H1 (cell line): ENCODE results near the gene GRM1. TPM values are rescaled to one million over a fixed set of nuclear protein-coding genes. Genes with fewer than 3 reads are reported as not detected.

ENCODE experiments used
- CTCF ChIA-PET: fragments of 300-600 bp; sonication (Branson Sonifier 250); formaldehyde crosslinking; loops from one replicate; lab custom pipeline; 2021; ENCODE audit not compliant: partially characterized antibody; lab: Charles Lee
- POLR2A ChIA-PET: fragments of 300-600 bp; sonication (Branson Sonifier 250); formaldehyde crosslinking; loops from one replicate; lab custom pipeline; 2021; ENCODE audit warnings: inconsistent platforms; ENCODE audit not compliant: partially characterized antibody; lab: Charles Lee
- DNase-seq, 2 experiments: peaks; one replicate each; pipeline versions ENCODE4 v3.0.0 to v3.0.0-alpha.2; 2010 to 2022; ENCODE audit warnings: low spot score in 2 of 2, low read depth in 1 of 2, mixed read lengths in 1 of 2
- FAIRE-seq: peaks from 2 replicates; lab custom pipeline; 2011; peaks lifted over from hg19 to GRCh38; lab: Jason Lieb, UNC
- H2AFZ ChIP-seq: 2 replicates; pipeline ENCODE4 v1.8.1; 2012; ENCODE audit warnings: low read length, inconsistent platforms
- H2AK5ac ChIP-seq: 2 replicates; pipeline ENCODE4 v1.6.1; 2013; ENCODE audit warnings: low read depth, low read length
- H2BK120ac ChIP-seq: replicated peaks from 2 replicates; pipeline ENCODE3; 2013; ENCODE audit warnings: low read depth, low read length, inconsistent platforms
- H2BK12ac ChIP-seq: 2 replicates; pipeline ENCODE4 v1.6.1; 2013; ENCODE audit warnings: low read depth, low read length
- H2BK15ac ChIP-seq: 2 replicates; pipeline ENCODE4 v1.6.1; 2013; ENCODE audit warnings: low read length
- H2BK20ac ChIP-seq: 2 replicates; pipeline ENCODE4 v1.6.1; 2013; ENCODE audit warnings: low read length
- H2BK5ac ChIP-seq: 2 replicates; pipeline ENCODE4 v1.6.1; 2013; ENCODE audit warnings: low read depth, low read length
- H3K14ac ChIP-seq: 2 replicates; pipeline ENCODE4 v1.6.1; 2013; ENCODE audit warnings: inconsistent platforms; ENCODE audit not compliant: insufficient read length
- H3K18ac ChIP-seq: 2 replicates; pipeline ENCODE4 v1.6.1; 2013; ENCODE audit warnings: low read length; ENCODE audit errors: extremely low read depth
- H3K23ac ChIP-seq: 2 replicates; pipeline ENCODE4 v1.6.1; 2013; ENCODE audit warnings: inconsistent platforms; ENCODE audit not compliant: insufficient read length
- H3K23me2 ChIP-seq: 2 replicates; pipeline ENCODE4 v1.6.1; 2013; ENCODE audit warnings: low read depth, low read length
- H3K27ac ChIP-seq: 2 replicates; pipeline ENCODE4 v1.6.1; 2011; ENCODE audit warnings: low read depth, low read length, inconsistent platforms
- H3K27me3 ChIP-seq, 4 experiments: replicated peaks in 1 of 4; 1 replicate in 1 of 4; 2 replicates in 3 of 4; pipeline versions ENCODE4 v1.6.1 to v1.8.1; 2011 to 2013; ENCODE audit warnings: low read length in 3 of 4, mild to moderate bottlenecking in 3 of 4, inconsistent platforms in 2 of 4, mixed read lengths in 2 of 4, moderate library complexity in 1 of 4; ENCODE audit not compliant: control insufficient read depth in 3 of 4, insufficient read depth in 3 of 4; ENCODE audit errors: extremely low read depth in 1 of 4
- H3K36me3 ChIP-seq, 4 experiments: 2 replicates each; pipeline versions ENCODE4 v1.6.1 to v1.8.1; 2011 to 2013; ENCODE audit warnings: mild to moderate bottlenecking in 4 of 4, low read length in 3 of 4, moderate library complexity in 2 of 4, control low read depth in 1 of 4, inconsistent platforms in 1 of 4; ENCODE audit not compliant: insufficient read depth in 4 of 4, control insufficient read depth in 2 of 4
- H3K4ac ChIP-seq: replicated peaks from 2 replicates; pipeline ENCODE3; 2013; ENCODE audit warnings: low read length, low read depth, mixed read lengths, inconsistent platforms; ENCODE audit not compliant: insufficient read length
- H3K4me1 ChIP-seq, 4 experiments: replicated peaks in 1 of 4; 1 replicate in 1 of 4; 2 replicates in 3 of 4; pipeline versions ENCODE4 v1.6.1 to v1.8.1; 2011 to 2013; ENCODE audit warnings: low read length in 3 of 4, inconsistent platforms in 2 of 4, mixed read lengths in 1 of 4; ENCODE audit not compliant: insufficient read depth in 4 of 4, control insufficient read depth in 3 of 4
- H3K4me2 ChIP-seq, 2 experiments: 2 replicates each; pipeline versions ENCODE4 v1.6.1 to v1.8.1; 2011 to 2013; ENCODE audit warnings: low read depth in 2 of 2, low read length in 2 of 2, control low read depth in 1 of 2, inconsistent platforms in 1 of 2, mild to moderate bottlenecking in 1 of 2; ENCODE audit not compliant: insufficient read depth in 1 of 2
- H3K4me3 ChIP-seq, 4 experiments: fragments of 200-600, 300-600 bp in 1 of 4; sonication (generic), shearing (Covaris generic), sonication (Bioruptor Twin) in 1 of 4; 2 replicates each; pipeline versions ENCODE4 v1.5.1 to v1.8.1; 2011 to 2016; ENCODE audit warnings: low read length in 4 of 4, low read depth in 3 of 4, control low read depth in 2 of 4, inconsistent platforms in 2 of 4, mild to moderate bottlenecking in 2 of 4, mixed read lengths in 1 of 4, moderate library complexity in 1 of 4; ENCODE audit not compliant: insufficient read depth in 2 of 4; ENCODE audit errors: extremely low read depth in 1 of 4
- H3K56ac ChIP-seq: replicated peaks from 2 replicates; pipeline ENCODE3; 2013; ENCODE audit warnings: low read depth, mild to moderate bottlenecking, mixed read lengths, low read length, inconsistent platforms; ENCODE audit not compliant: insufficient read length
- H3K79me1 ChIP-seq: 2 replicates; pipeline ENCODE4 v1.6.1; 2013; ENCODE audit warnings: low read depth, low read length, control low read depth
- H3K79me2 ChIP-seq, 2 experiments: 2 replicates each; pipeline versions ENCODE4 v1.6.1 to v1.8.1; 2012 to 2013; ENCODE audit warnings: low read length in 2 of 2, mild to moderate bottlenecking in 2 of 2, inconsistent platforms in 1 of 2; ENCODE audit not compliant: insufficient read depth in 2 of 2, control insufficient read depth in 1 of 2
- H3K9ac ChIP-seq, 4 experiments: replicated peaks in 1 of 4; 1 replicate in 1 of 4; 2 replicates in 3 of 4; pipeline versions ENCODE4 v1.6.1 to v1.8.1; 2011 to 2013; ENCODE audit warnings: low read depth in 3 of 4, low read length in 3 of 4, control low read depth in 2 of 4, mild to moderate bottlenecking in 2 of 4, moderate library complexity in 2 of 4, inconsistent platforms in 1 of 4; ENCODE audit errors: extremely low read depth in 1 of 4
- H3K9me3 ChIP-seq, 2 experiments: 2 replicates each; pipeline versions ENCODE4 v1.6.1 to v1.8.1; 2012 to 2013; ENCODE audit warnings: mild to moderate bottlenecking in 2 of 2, moderate library complexity in 2 of 2, control low read depth in 1 of 2, inconsistent platforms in 1 of 2, low read depth in 1 of 2, low read length in 1 of 2, mixed read lengths in 1 of 2; ENCODE audit not compliant: insufficient read depth in 2 of 2
- H4K20me1 ChIP-seq, 2 experiments: replicated peaks in 1 of 2; 2 replicates each; pipeline versions ENCODE3 to v1.8.1; 2011 to 2013; ENCODE audit warnings: inconsistent platforms in 2 of 2, low read length in 2 of 2, mild to moderate bottlenecking in 1 of 2; ENCODE audit not compliant: insufficient read depth in 2 of 2, control insufficient read depth in 1 of 2
- H4K5ac ChIP-seq: 2 replicates; pipeline ENCODE4 v1.6.1; 2013; ENCODE audit warnings: low read length, low read depth, mixed read lengths, inconsistent platforms; ENCODE audit not compliant: insufficient read length
- H4K8ac ChIP-seq: 2 replicates; pipeline ENCODE4 v1.8.0; 2013; ENCODE audit warnings: mild to moderate bottlenecking, moderate library complexity, low read length, inconsistent platforms; ENCODE audit not compliant: insufficient read depth; ENCODE audit errors: extremely low read depth
- H4K91ac ChIP-seq: replicated peaks from 2 replicates; pipeline ENCODE3; 2013; ENCODE audit warnings: low read length, mixed read lengths, inconsistent platforms; ENCODE audit not compliant: insufficient read length
- JUN ChIP-seq: IDR thresholded peaks from 2 replicates; pipeline ENCODE4 v1.6.1; 2011; ENCODE audit warnings: low read depth, mild to moderate bottlenecking, improper control_type of control experiment, low read length
- SP2 ChIP-seq: IDR thresholded peaks from 2 replicates; pipeline ENCODE4 v1.6.1; 2012; ENCODE audit warnings: mild to moderate bottlenecking, low read length, inconsistent platforms
- WGBS, 2 experiments: shearing (Covaris generic) in 1 of 2; methylation state at CpG; one replicate each; pipeline versions ENCODE4 v1.1.6 to v1.1.7; 2013 to 2015; ENCODE audit warnings: low lambda C conversion rate in 2 of 2, mixed read lengths in 2 of 2, inconsistent platforms in 1 of 2, low coverage in 1 of 2, missing lambda C conversion rate in 1 of 2; ENCODE audit not compliant: insufficient replicate concordance in 2 of 2, insufficient coverage in 1 of 2, insufficient read length in 1 of 2; ENCODE audit errors: extremely low coverage in 1 of 2, missing lambda C conversion rate in 1 of 2; 5-methylcytosine and 5-hydroxymethylcytosine counted together
- polyA plus RNA-seq, 7 experiments: library from polyadenylated mRNA; depleted of rRNA in 3 of 7; stranded (reverse) in 5 of 7; unstranded in 2 of 7; fragments of >200 nt in 5 of 7; fragments of 200-250 nt in 2 of 7; gene quantifications; 1 replicate in 5 of 7; 2 replicates in 1 of 7; 4 replicates in 1 of 7; pipeline versions ENCODE4 v1.2.1 to v1.2.3, GENCODE V29; 2011 to 2013; ENCODE audit warnings: missing spikeins in 2 of 7, mixed read lengths in 2 of 7
- total RNA-seq: library from RNA; stranded (reverse); fragmentation: NEBNext Ultra II Directional; extraction: Animal tissue kit (Norgen Biotek cat#: 25700); gene quantifications from 2 replicates; pipeline ENCODE4 v1.2.1, GENCODE V29; 2021

Gene GRM1
- total and polyA plus RNA-seq, 2 of the 8 experiments (the other 6 are each of a cell fraction or from before 2014, with no cell fraction given) = 0.15 to 1.3 TPM

DNA sequence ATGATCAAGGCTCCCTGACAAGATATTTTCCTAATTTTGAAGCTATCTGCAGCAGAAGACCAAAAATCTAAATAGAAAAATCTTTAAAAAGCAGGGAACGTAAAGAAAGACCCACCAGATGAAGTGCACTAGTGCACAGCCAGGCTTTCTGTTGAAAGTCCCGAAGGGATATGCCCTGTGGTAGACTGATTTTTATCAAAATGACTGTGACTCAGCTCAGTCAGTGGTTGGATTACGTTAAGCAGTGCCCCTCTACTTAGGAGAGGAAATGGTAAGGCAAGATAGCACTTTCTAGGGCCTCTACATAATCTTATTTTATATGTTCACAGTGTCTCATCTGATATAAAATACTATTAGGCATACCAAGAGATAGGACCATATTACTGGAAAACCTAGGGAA is 391.4 kb downstream of the GRM1 start:
- Histone ChIP-seq H3K18ac (no peak overlapping the region), H3K9ac (no peak overlapping the region), H3K14ac (no peak overlapping the region), H3K4ac (no peak overlapping the region), H2BK120ac (no peak overlapping the region), H3K56ac (no peak overlapping the region), H3K4me1 (no peaks in the 10 kb centered on the region), H3K36me3 (no peaks in the 10 kb centered on the region), H2AK5ac (no peak overlapping the region), H4K20me1 (no peaks in the 10 kb centered on the region), H3K9me3 (no peaks in the 10 kb centered on the region), H4K5ac (no peak overlapping the region), H3K23ac (no peak overlapping the region), H4K91ac (no peak overlapping the region), H3K4me3 (no peak overlapping the region), H4K8ac (no peak overlapping the region), H2BK15ac (no peak overlapping the region), H3K79me1 (no peaks in the 10 kb centered on the region), H3K27ac (no peak overlapping the region), H2BK20ac (no peak overlapping the region), H3K27me3 (no peaks in the 10 kb centered on the region), H2BK12ac (no peak overlapping the region), H2AFZ (no peak overlapping the region), H3K23me2 (no peaks in the 10 kb centered on the region), H3K79me2 (no peaks in the 10 kb centered on the region), H2BK5ac (no peak overlapping the region), H3K4me2 (no peak overlapping the region)
- POLR2A ChIA-PET = no interaction called here
- no peak for FAIRE-seq
- CTCF ChIA-PET = interaction anchor here (0.8 kb wide), 1 partner anchor 14 kb away, joined by 4 read pairs; no protein-coding TSS in a partner anchor
- DNase-seq = no peak
- 83% methylated on average over 3 of the region's 3 CpGs; no CpG with 5 or more reads in 1 of the 2 experiments for WGBS, 2 experiments
- TF ChIP-seq JUN (no peak), SP2 (no peak)
